ES-I3 (cell line): ENCODE results near the gene DYTN.
"Not testable (repeated sequence)": the region's sequence is repeated elsewhere in the genome, so short reads cannot be mapped to it uniquely, and the experiment has no call there.

ENCODE experiments used
- H3K36me3 ChIP-seq: 2 replicates; pipeline ENCODE4 v1.6.1; 2013; ENCODE audit warnings: mild to moderate bottlenecking, low read length, control low read depth, moderate library complexity; ENCODE audit not compliant: insufficient read depth
- H3K4me1 ChIP-seq: 2 replicates; pipeline ENCODE4 v1.6.1; 2013; ENCODE audit warnings: mild to moderate bottlenecking, control low read depth, low read length; ENCODE audit not compliant: insufficient read depth
- H3K9ac ChIP-seq: 2 replicates; pipeline ENCODE4 v1.6.1; 2013; ENCODE audit warnings: low read depth, mild to moderate bottlenecking, low read length, moderate library complexity
- H3K9me3 ChIP-seq: 2 replicates; pipeline ENCODE4 v1.6.1; 2013; ENCODE audit warnings: mild to moderate bottlenecking, low read length, moderate library complexity; ENCODE audit not compliant: control insufficient read depth, insufficient read depth

The DYTN gene

DNA sequence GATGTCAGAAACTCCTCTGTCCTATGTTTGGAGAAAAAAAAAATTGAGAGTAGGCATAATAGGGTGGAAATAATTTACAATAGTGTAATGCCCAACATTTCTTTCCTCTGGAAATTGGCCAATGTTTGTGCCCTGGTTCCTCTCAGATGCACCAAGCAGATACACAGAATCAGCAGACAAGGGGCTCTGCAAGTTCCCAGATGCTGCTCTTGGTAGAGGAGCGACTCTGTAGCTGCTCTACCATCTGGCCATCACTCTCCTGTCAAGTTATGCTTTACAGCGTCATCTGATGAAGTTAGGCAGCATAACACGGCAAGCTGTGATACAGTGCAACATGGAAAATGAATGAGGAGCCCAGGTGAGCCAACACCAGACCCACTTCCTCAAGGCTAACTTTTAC is 1.6 kb downstream of the DYTN start:
- Histone ChIP-seq H3K36me3 (no peaks in the 10 kb centered on the region), H3K9me3 (peaks cover 5% of the 10 kb centered on the region; the same call in 1 of the 2 replicates), H3K9ac (no peak overlapping the region), H3K4me1 (no peaks in the 10 kb centered on the region; the same call in 1 of the 2 replicates)

DNA sequence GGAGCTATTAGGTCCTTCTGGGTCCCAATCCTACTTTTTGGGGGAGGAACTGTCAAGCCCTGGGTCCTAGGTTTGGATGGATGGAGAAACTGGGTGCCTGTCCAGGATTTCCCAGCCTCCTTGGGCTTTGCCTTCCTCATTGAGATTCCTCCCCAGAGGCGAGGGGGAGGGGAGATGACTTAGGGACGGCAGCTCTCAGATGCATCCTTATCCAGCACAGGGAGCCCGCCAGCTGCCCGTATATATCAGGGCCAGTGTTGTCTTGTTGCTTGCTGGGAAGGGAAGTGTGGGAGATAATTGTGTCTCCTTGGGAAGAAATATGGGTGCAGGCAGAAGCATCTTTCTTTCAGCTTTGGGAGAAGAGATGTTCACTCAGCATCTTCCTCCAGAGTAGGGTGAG is 3.0 kb downstream of the DYTN start:
- H3K4me1 ChIP-seq, H3K9ac ChIP-seq, H3K9me3 ChIP-seq, H3K36me3 ChIP-seq: not testable (repeated sequence)

DNA sequence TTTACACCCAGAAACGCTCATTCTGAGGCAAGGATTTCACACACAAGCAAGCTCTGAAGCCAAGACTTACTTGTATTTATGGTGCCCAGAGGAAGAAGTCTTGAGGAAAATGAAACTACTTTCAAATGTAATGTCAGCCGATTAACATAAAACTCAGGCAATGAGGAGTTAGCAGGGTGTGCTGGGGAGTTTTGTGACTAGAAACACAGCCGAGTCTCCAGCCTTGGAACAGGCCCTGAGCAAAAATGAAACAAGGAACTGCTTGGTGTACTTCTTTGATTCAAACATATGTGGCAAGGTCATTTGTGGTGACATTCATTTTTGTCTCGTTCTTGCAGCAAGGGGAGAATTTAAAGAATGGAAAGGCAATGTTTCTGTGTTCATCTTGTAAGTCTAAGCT is 4.5 kb downstream of the DYTN start:
- Histone ChIP-seq H3K36me3 (no peaks in the 10 kb centered on the region), H3K9ac (no peak overlapping the region), H3K4me1 (no peaks in the 10 kb centered on the region; the same call in 1 of the 2 replicates)

DNA sequence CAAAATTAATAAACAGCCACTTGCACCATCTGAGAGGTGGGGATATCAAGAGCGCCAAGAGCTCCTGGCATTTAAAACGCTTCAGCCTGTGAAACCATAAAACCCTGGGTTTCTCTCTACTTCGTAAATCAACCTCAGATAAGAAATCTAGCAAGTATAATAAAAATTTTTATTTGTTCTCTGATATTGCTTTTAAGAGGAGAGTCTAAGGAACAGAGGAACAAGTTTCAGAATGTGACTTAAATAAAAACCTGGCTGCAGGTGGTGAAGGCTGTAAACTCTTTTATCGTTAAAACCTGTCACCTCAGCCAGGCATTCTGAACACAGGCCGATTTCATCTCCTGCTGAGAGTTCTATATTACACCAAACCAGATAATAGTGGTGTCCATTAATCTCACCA is 9.9 kb downstream of the DYTN start:
- Histone ChIP-seq H3K36me3 (no peaks in the 10 kb centered on the region), H3K4me1 (no peaks in the 10 kb centered on the region; the same call in 1 of the 2 replicates), H3K9me3 (no peaks in the 10 kb centered on the region), H3K9ac (no peak overlapping the region)

More for the DNA sequence above, 4.5 kb downstream of the DYTN start:
- no peaks in the 10 kb centered on the region for H3K9me3 ChIP-seq

DNA sequence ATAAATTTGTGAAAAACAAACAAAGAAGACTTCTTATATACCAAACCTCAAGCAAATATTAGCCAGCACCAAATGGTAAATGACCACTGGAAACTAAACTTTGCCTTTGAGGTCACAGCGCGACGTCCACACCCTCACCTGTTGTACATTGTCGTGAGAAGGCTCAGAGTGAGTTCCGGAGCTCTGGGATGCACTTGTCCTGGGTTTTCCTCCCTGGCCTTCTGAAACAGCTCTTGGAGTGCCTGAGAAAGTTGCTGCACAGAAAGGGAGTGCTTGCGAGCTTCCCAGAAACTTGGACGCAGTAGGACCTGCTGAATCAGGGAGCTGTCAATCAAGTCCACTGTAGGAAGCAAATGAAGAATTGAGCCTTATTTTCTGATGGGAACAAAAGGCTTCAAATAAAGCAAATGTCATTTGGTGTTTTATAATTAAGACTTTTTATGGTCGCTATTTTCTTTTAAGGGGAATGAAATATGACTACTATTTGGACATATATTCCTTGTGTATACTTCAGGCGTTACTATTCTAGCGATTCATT is 11.0 kb downstream of the DYTN start:
- Histone ChIP-seq H3K36me3 (no peaks in the 10 kb centered on the region), H3K4me1 (no peaks in the 10 kb centered on the region), H3K9me3 (no peaks in the 10 kb centered on the region), H3K9ac (no peak overlapping the region)

DNA sequence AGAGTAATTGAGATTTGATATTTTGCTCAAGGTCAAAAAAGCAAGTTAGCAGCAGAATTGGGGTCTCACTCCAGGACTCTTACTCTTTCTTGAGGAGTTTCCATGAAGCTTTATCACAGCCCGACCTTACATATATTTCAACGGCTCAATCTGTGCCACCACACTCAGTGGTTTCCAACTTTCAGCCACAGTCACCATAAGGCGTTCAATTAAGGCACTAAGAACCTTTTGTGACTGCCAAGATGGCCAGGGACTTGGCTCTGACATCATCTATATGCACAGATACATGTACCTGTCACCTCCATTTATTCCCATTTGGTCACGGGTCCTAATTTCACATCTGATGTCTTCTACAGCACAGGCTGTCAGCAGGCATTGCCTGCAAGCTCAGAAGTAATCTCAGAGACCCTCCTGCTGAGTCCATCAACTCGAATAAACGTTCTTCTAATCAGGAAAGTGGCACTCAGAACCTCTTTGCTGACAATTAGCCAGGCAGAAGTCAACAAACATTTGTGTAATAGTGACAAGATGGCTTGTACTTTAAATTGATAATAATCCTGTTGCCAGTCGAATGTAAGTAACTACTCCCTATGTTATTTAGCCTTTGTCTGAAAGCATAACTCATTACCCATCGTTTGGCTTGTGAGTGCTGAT is 16.1 kb downstream of the DYTN start:
- Histone ChIP-seq H3K9me3 (no peaks in the 10 kb centered on the region), H3K36me3 (no peaks in the 10 kb centered on the region), H3K4me1 (no peaks in the 10 kb centered on the region), H3K9ac (no peak overlapping the region)

DNA sequence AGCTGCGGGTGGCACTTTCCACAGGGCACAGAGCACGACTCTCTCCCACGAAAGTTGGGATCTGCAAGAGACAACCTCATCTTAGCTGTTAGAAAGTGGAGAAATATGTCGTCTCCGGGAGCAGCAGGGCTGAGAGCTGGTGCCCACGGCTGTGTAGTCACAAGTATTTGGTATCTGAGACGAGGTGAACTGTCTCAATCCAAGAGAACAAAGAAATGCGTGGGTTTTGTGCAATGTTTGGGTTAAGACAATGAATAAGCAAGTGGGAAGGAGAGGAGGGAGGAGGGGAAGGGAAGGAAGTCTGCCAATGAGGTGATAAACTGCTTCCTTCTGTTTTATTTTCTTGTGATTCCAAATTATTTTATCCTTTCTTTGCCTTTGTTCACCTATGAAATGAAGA is 18.0 kb downstream of the DYTN start:
- H3K9me3 ChIP-seq, result no peaks in the 10 kb centered on the region
- no peak overlapping the region for H3K9ac ChIP-seq
- H3K4me1 ChIP-seq, result no peaks in the 10 kb centered on the region
- H3K36me3 ChIP-seq, result no peaks in the 10 kb centered on the region

DNA sequence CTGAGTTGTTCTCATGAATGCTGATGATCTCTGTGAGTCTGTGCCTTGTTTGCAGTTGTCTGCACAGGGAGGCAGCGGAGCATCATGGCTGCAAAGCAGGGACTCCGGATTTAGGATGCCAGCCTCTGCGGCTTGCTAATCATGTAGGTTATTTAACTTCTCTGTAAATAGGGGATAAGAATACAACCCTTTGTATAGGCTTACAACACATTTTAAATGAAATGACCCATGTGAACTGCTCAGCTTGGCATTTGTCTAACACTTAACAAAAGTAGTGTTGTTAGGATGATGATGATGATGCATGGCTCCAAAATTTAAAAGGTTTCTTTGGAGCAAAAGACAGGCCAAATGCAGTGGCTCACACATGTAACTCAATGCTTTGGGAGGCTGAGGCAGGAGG is 19.4 kb downstream of the DYTN start:
- Histone ChIP-seq H3K36me3 (no peaks in the 10 kb centered on the region), H3K9ac (no peak overlapping the region), H3K4me1 (no peaks in the 10 kb centered on the region), H3K9me3 (no peaks in the 10 kb centered on the region)

DNA sequence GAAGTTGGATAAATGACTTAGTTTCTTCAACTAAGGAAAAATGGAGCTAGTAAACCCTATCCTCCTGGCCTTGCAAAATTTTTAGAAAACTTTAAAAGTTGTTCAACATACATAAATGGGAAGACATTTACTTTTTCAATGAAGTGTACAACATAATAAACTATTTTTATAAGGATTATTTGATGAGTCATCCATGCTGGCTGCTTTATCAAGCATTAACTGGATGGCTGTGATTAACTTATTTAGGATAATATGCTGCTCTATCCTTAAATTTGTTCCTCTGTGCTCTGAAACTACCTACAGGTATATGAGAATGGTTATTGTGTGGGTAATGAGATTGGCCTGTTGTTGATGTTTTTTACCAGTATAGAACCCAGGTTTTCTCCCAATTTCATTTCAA is 21.3 kb downstream of the DYTN start:
- Histone ChIP-seq H3K4me1 (no peaks in the 10 kb centered on the region), H3K9ac (no peak overlapping the region), H3K36me3 (no peaks in the 10 kb centered on the region), H3K9me3 (no peaks in the 10 kb centered on the region)

DNA sequence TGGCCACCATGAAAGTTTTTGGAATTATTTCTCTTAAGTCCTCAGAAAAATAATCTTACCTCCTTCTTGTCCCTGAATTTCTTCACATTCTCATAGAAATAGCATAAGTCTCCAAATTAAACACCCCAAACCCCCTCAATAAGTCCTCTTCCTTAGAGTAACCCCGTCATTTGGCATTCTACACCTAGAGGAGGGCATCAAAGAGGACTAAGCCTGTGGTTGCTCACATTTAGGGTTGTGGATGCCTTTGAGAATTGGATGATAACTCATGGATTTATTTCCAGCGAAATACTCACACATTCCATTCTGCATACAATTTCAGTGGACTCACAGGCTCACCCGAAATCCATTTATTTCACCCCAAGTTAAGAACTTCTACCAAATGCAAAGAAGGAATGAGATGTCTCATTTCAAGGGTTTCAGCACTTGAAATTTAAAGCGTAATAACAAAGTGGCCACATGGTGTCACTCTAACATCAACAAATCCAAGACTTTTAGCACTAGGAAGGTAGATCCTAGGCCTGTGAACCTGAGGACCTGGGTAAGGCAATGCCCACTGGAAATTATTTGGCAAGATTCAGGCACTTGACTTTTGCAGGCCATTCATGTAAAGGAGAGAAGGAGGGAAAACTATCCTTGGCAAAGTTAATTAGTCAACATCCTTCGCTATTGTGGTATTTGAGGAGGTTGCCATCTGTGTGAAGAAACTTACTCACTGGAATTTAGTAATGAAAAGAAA is 24.6 kb downstream of the DYTN start:
- no peaks in the 10 kb centered on the region for H3K36me3 ChIP-seq
- no peaks in the 10 kb centered on the region for H3K4me1 ChIP-seq
- no peak overlapping the region for H3K9ac ChIP-seq
- H3K9me3 ChIP-seq, result no peaks in the 10 kb centered on the region

DNA sequence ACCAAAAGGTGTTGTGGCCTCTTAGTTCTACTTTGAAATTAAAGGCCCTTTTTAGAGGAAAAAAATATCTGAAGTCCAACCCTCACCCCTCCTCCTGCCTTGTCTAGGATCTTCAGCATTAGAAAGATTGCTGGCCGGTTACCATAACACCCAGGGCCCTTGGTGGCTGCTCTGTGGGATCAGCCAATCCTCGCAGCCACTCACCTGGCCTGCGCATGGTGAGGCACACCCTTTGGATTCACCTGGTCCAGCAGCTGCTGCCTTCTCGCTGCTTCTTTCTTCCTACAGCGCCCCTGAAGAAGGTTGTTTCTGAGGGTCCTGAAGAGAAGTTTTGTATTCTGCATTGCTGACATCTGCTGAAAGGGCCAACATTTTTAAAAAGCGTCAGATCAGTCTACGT is 25.2 kb downstream of the DYTN start:
- no peak overlapping the region for H3K9ac ChIP-seq

DNA sequence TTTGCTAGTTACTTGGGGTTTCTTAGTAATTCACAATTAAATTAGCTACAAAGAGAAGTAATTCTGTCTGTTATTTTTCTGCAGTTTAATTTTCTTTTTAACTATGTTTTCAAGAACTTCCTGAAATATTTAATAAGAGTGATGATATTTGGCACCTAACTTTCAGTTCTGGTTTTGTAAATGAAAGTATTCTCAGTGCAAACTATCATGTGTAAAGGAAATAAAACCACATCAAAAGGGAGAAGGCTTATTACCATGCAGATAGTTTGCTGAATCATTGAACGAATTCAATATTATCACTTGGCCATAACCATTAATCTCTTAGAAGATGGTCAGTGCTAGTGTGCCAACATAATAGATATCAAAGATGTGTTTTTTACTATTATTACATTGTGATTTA is 29.2 kb downstream of the DYTN start:
- no peaks in the 10 kb centered on the region for H3K36me3 ChIP-seq
- H3K9ac ChIP-seq, result no peak overlapping the region
- H3K9me3 ChIP-seq, result no peaks in the 10 kb centered on the region
- H3K4me1 ChIP-seq, result no peaks in the 10 kb centered on the region

More for the DNA sequence above, 25.2 kb downstream of the DYTN start:
- no peaks in the 10 kb centered on the region for H3K9me3 ChIP-seq
- no peaks in the 10 kb centered on the region for H3K36me3 ChIP-seq
- no peaks in the 10 kb centered on the region for H3K4me1 ChIP-seq

DNA sequence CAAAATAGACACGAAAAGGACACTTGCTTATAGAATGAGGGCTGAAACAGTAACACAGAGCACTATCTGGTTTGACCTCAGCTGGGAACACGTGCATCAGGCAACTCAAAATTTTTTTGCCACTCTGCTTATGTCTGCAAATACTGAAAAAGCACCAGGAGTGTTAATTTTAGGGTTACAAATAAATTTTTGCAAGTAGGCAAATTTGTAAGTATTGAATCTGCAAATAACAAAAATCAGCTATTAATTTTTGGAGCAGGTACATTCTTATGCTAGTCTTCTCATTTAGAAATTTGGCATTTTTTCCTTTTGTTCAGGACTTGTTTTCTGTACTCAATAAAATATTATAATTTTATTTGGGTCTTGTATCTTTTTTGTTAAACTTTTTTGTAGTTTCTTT is 29.7 kb downstream of the DYTN start:
- H3K9ac ChIP-seq, result no peak overlapping the region
- H3K4me1 ChIP-seq, result no peaks in the 10 kb centered on the region
- no peaks in the 10 kb centered on the region for H3K36me3 ChIP-seq
- no peaks in the 10 kb centered on the region for H3K9me3 ChIP-seq

DNA sequence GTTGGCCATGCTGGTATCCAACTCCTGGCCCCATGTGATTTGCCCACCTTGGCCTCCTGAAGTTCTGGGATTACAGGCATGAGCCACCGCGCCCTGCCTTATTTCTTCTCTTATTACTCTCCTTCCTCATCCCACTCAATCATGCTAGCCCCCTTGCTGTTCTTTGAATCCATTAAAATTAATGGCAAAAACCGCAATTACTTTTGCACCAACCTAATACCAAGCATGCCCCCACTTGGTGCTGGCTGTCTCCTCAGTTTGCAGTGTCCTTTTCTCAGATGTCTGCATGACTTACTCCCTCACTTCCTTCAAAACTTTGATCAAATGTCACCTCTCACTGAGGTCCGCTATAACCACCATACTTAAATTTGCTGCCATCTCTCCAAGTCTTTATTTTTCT is 34.6 kb downstream of the DYTN start:
- Histone ChIP-seq H3K9me3 (no peaks in the 10 kb centered on the region), H3K36me3 (no peaks in the 10 kb centered on the region), H3K4me1 (no peaks in the 10 kb centered on the region), H3K9ac (no peak overlapping the region)
